Nephron (organoid): ENCODE measurements around the gene SLC22A16.
A peak's percentile ranks its signal among the peaks of the same experiment; 100 is the strongest.

Experiments
- H3K27ac Mint-ChIP-seq, 3 experiments: 2 replicates each; pipeline ENCODE4 v1.8.0; 2020; ENCODE audit warnings: mixed read lengths in 3 of 3, mild to moderate bottlenecking in 2 of 3, moderate library complexity in 1 of 3
- H3K27me3 Mint-ChIP-seq: 2 replicates; pipeline ENCODE4 v1.8.0; 2021; ENCODE audit warnings: low read depth, mild to moderate bottlenecking, moderate library complexity, mixed read lengths
- H3K36me3 Mint-ChIP-seq: 2 replicates; pipeline ENCODE4 v1.8.0; 2020; ENCODE audit warnings: low read depth, mixed read lengths
- H3K4me1 Mint-ChIP-seq: 2 replicates; pipeline ENCODE4 v1.8.0; 2020; ENCODE audit warnings: mixed read lengths
- H3K4me3 Mint-ChIP-seq, 3 experiments: 2 replicates each; pipeline ENCODE4 v1.8.0; 2020; ENCODE audit warnings: mild to moderate bottlenecking in 3 of 3, mixed read lengths in 3 of 3, moderate library complexity in 2 of 3
- H3K9me3 Mint-ChIP-seq: 2 replicates; pipeline ENCODE4 v1.8.0; 2020; ENCODE audit warnings: mixed read lengths
- TF ChIP-seq, protein P1 (sequence below), 3 experiments: fragments of 200-600 bp; sonication (generic); IDR thresholded peaks; one replicate each; pipeline ENCODE4 v1.5.0; 2021; ENCODE audit warnings: antibody characterized with exemption in 3 of 3; ENCODE audit not compliant: unreplicated experiment in 3 of 3

SLC22A16 gene

DNA sequence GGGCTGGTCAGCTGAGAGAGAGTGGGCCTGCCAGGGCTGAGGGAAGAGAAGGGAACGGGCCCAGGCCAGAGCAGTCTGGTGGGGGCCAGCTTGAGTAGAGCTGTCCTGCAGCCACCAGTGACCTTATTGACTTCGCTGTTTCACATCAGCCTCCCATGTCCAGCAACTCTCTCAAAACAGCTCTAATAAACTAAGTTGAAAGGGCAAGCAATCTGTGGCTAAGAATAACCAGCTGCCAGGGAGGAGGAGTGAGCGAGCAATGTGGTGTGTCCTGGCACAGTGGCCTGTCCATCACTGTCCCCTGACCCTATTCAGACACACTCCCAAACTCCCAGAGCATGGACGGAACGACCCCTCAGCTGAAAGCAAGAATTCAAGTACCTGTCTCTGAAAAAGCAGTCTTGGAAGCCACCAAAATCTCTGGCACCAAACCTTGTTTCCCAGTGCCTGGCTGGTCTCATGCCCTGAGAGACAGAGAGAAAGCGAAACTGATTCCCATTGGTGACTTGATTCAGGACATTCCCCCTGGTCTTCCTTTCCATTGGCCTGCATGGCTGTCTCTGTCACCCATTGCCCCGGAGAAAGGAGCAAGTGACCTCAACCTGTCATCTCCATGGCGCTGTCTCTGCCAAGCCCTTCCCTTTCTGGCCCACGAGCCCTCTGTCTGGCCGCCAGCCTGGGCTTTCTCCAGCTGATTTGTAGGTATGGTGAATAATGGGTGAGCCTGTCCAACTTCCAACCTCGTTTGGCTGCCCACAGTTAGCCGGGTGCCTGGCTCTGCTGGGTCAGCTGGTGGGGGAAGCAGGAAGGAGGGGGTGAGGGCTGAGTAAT is 61.1 kb downstream of the SLC22A16 start, which contains the start of gene DDO:
DDO (minus strand) TSS at position 490 of the 831 bp plus-strand sequence. CDS start 2,113 bp downstream, outside the sequence.
- H3K4me3 Mint-ChIP-seq, result no peak within 1 kb of the TSS
- no peaks in the 10 kb centered on the region for H3K9me3 Mint-ChIP-seq
- peaks cover 17% of the 10 kb centered on the region for H3K4me1 Mint-ChIP-seq
- H3K27ac Mint-ChIP-seq, result peak within 1 kb of the TSS; percentile 33 to 55 (median 48)
- H3K36me3 Mint-ChIP-seq, result no peaks in the 10 kb centered on the region
- peaks cover 8% of the 10 kb centered on the region for H3K27me3 Mint-ChIP-seq
- TF ChIP-seq, protein P1, sequence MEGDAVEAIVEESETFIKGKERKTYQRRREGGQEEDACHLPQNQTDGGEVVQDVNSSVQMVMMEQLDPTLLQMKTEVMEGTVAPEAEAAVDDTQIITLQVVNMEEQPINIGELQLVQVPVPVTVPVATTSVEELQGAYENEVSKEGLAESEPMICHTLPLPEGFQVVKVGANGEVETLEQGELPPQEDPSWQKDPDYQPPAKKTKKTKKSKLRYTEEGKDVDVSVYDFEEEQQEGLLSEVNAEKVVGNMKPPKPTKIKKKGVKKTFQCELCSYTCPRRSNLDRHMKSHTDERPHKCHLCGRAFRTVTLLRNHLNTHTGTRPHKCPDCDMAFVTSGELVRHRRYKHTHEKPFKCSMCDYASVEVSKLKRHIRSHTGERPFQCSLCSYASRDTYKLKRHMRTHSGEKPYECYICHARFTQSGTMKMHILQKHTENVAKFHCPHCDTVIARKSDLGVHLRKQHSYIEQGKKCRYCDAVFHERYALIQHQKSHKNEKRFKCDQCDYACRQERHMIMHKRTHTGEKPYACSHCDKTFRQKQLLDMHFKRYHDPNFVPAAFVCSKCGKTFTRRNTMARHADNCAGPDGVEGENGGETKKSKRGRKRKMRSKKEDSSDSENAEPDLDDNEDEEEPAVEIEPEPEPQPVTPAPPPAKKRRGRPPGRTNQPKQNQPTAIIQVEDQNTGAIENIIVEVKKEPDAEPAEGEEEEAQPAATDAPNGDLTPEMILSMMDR (IDR thresholded peaks at IDR 0.05; ENCODE audit: unreplicated experiment in 3 of 3), result no peak

DNA sequence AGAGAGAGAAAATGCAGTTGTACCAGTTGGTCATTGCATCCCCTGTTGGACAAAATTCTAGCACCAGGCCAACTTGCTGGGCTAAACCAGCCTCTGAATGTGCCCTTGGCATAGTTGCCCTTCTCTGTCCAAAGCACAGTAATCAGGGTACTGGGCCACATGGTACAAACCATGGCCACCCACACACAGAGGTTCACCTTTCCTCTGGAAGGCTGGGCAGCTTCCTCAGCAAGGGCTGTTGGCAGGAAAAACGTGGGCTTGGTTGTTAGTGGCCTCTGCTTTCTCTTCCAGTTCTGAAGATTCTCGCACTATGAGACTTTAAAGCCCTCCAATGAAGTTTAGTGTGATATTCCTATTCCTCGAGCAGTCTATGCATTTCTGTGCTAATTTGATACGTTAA is 61.7 kb downstream of the SLC22A16 start:
- TF ChIP-seq, protein P1 (IDR thresholded peaks at IDR 0.05; ENCODE audit: unreplicated experiment in 3 of 3), result no peak
- H3K4me1 Mint-ChIP-seq, result peaks cover 17% of the 10 kb centered on the region
- H3K27me3 Mint-ChIP-seq, result peaks cover 10% of the 10 kb centered on the region
- H3K4me3 Mint-ChIP-seq, result no peak overlapping the region
- no peaks in the 10 kb centered on the region for H3K9me3 Mint-ChIP-seq
- no peaks in the 10 kb centered on the region for H3K36me3 Mint-ChIP-seq
- H3K27ac Mint-ChIP-seq, result peak overlapping the region; percentile 33 to 55 (median 48)

DNA sequence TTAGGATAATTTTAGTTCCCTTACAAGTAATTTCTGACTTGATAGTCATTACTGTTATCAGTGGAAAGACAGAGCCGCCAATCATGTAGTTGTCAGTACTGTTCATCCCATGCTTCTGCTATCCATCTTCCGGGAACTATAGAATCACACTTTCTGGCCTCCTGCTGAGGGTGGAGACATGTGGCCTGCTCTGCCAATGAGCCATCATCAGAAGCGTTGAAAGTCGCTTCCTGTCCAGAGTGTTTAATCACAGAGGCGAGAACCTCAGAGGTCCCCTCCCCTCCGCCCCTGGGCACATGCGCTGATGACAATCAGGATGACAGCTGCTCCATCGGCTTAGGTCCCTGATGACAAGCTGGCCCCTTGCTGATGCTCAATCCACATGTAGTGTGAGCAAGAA is 64.1 kb downstream of the SLC22A16 start:
- peaks cover 17% of the 10 kb centered on the region for H3K4me1 Mint-ChIP-seq
- H3K27me3 Mint-ChIP-seq, result peaks cover 5% of the 10 kb centered on the region
- H3K36me3 Mint-ChIP-seq, result no peaks in the 10 kb centered on the region
- no peak overlapping the region for H3K4me3 Mint-ChIP-seq
- no peaks in the 10 kb centered on the region for H3K9me3 Mint-ChIP-seq
- TF ChIP-seq, protein P1 (IDR thresholded peaks at IDR 0.05; ENCODE audit: unreplicated experiment in 3 of 3), result no peak
- no peak overlapping the region for H3K27ac Mint-ChIP-seq

DNA sequence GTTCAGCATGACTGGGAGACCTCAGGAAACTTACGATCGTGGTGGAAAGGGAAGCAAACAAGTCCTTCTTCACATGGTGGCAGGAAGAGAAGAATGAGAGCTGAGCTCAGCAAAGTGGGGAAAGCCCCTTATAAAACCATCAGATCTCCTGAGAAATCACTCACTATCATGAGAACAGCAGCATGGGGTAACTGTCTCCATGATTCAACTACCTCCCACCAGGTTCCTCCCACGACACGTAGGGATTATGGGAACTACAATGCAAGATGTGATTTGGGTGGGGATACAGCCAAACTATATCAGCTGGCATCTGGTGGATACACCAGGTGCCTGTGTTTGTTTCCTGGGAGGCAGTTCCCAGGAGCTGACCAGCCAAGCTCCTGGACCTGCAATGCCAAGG is 65.9 kb downstream of the SLC22A16 start:
- no peaks in the 10 kb centered on the region for H3K9me3 Mint-ChIP-seq
- H3K4me1 Mint-ChIP-seq, result peaks cover 13% of the 10 kb centered on the region
- H3K27ac Mint-ChIP-seq, result no peak overlapping the region
- no peaks in the 10 kb centered on the region for H3K36me3 Mint-ChIP-seq
- H3K27me3 Mint-ChIP-seq, result peaks cover 5% of the 10 kb centered on the region
- TF ChIP-seq, protein P1 (IDR thresholded peaks at IDR 0.05; ENCODE audit: unreplicated experiment in 3 of 3), result no peak
- no peak overlapping the region for H3K4me3 Mint-ChIP-seq

DNA sequence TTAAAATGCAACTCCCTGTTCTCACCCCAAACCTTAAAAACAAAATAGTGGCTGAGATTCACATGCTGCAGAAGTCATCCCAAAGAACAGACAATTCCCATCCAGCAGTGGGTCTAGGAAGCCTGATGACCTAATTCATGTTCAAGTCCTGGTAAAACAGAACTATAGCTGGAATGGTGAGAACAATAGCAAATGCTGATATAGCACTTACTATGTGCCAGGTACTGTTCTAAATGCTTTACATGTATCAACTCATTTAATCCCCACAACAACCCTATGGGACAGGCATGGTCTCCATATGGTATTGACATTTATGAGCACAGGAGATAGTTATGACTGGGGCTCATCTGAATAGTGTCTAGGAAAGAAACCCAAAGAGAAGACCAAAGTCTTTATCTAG is 66.6 kb downstream of the SLC22A16 start:
- Mint-ChIP-seq H3K27me3 (peaks cover 5% of the 10 kb centered on the region), H3K4me1 (peaks cover 6% of the 10 kb centered on the region), H3K9me3 (no peaks in the 10 kb centered on the region), H3K4me3 (no peak overlapping the region), H3K27ac (no peak overlapping the region), H3K36me3 (no peaks in the 10 kb centered on the region)
- TF ChIP-seq, protein P1 (IDR thresholded peaks at IDR 0.05; ENCODE audit: unreplicated experiment in 3 of 3), result no peak

DNA sequence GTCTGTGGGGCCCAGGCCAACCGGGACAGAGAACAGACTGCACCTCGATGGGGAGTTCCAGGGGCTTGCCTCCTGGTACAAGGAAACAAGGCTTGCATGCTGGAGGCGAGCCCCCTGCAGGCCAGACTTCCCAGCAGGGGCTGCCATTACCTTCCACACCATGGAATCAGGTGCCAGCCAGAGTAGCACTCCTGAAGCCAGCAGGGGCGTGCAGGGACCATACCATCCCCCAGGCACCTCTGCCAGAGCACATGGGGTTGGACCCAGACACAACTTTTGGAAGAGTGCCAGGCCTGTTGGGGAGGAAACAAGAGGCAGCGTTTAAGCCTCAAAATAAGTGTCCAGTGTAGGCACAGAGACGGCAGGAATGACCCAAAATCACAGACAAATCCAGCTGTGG is 67.5 kb downstream of the SLC22A16 start:
- TF ChIP-seq, protein P1 (IDR thresholded peaks at IDR 0.05; ENCODE audit: unreplicated experiment in 3 of 3), result no peak
- Mint-ChIP-seq H3K36me3 (no peaks in the 10 kb centered on the region), H3K27me3 (peaks cover 5% of the 10 kb centered on the region), H3K4me1 (no peaks in the 10 kb centered on the region), H3K4me3 (no peak overlapping the region), H3K27ac (no peak overlapping the region), H3K9me3 (no peaks in the 10 kb centered on the region)
